ENCODE results near the gene MGMT. TPM values are rescaled to one million over a fixed set of nuclear protein-coding genes. Genes with fewer than 3 reads are reported as not detected.

MGMT gene
- total RNA-seq, 1 donor from 2014 or later: 20.8 TPM

- no peak for TF ChIP-seq CTCF (IDR thresholded peaks at IDR 0.05)
- Mint-ChIP-seq H3K9me3 (ENCODE audit: unreplicated experiment) (peaks cover 23% of the 10 kb centered on the region), H3K4me3 (ENCODE audit: unreplicated experiment) (no peak overlapping the region), H3K36me3 (ENCODE audit: unreplicated experiment) (peaks cover 4% of the 10 kb centered on the region), H3K27ac (ENCODE audit: unreplicated experiment) (no peak overlapping the region), H3K27me3 (ENCODE audit: unreplicated experiment) (no peaks in the 10 kb centered on the region), H3K4me1 (ENCODE audit: unreplicated experiment) (no peaks in the 10 kb centered on the region)
- DNase-seq (ENCODE audit: extremely low spot score, unreplicated experiment): peak; percentile 78
Observed at GRCh38 chr10:129772468-129773358, 305.7 kb downstream of the MGMT start.

GRCh38 chr10:129773359-129773990 lies 306.4 kb downstream of the MGMT start:
- H3K9me3 Mint-ChIP-seq (ENCODE audit: unreplicated experiment): peaks cover 25% of the 10 kb centered on the region
- peak; percentile 77 for DNase-seq (ENCODE audit: extremely low spot score, unreplicated experiment)

GRCh38 chr10:129774082-129774735 lies 307.2 kb downstream of the MGMT start:
- no peak for TF ChIP-seq CTCF (IDR thresholded peaks at IDR 0.05)
- Mint-ChIP-seq H3K27me3 (ENCODE audit: unreplicated experiment) (no peaks in the 10 kb centered on the region), H3K9me3 (ENCODE audit: unreplicated experiment) (peaks cover 25% of the 10 kb centered on the region), H3K4me3 (ENCODE audit: unreplicated experiment) (no peak overlapping the region), H3K36me3 (ENCODE audit: unreplicated experiment) (peaks cover 2% of the 10 kb centered on the region), H3K4me1 (ENCODE audit: unreplicated experiment) (no peaks in the 10 kb centered on the region), H3K27ac (ENCODE audit: unreplicated experiment) (no peak overlapping the region)
- peak; percentile 78 for DNase-seq (ENCODE audit: extremely low spot score, unreplicated experiment)

More at GRCh38 chr10:129773359-129773990, 306.4 kb downstream of the MGMT start:
- Mint-ChIP-seq H3K27me3 (ENCODE audit: unreplicated experiment) (no peaks in the 10 kb centered on the region), H3K4me3 (ENCODE audit: unreplicated experiment) (no peak overlapping the region), H3K36me3 (ENCODE audit: unreplicated experiment) (peaks cover 4% of the 10 kb centered on the region), H3K27ac (ENCODE audit: unreplicated experiment) (no peak overlapping the region), H3K4me1 (ENCODE audit: unreplicated experiment) (no peaks in the 10 kb centered on the region)
- TF ChIP-seq CTCF (IDR thresholded peaks at IDR 0.05): no peak

GRCh38 chr10:129774736-129775401 lies 307.8 kb downstream of the MGMT start:
- no peaks in the 10 kb centered on the region for H3K27me3 Mint-ChIP-seq (ENCODE audit: unreplicated experiment)

More at GRCh38 chr10:129774736-129775401, 307.8 kb downstream of the MGMT start:
- DNase-seq (ENCODE audit: extremely low spot score, unreplicated experiment): peak; percentile 73
- no peak for TF ChIP-seq CTCF (IDR thresholded peaks at IDR 0.05)
- peaks cover 25% of the 10 kb centered on the region for H3K9me3 Mint-ChIP-seq (ENCODE audit: unreplicated experiment)
- no peaks in the 10 kb centered on the region for H3K36me3 Mint-ChIP-seq (ENCODE audit: unreplicated experiment)
- H3K4me1 Mint-ChIP-seq (ENCODE audit: unreplicated experiment): no peaks in the 10 kb centered on the region
- H3K4me3 Mint-ChIP-seq (ENCODE audit: unreplicated experiment): no peak overlapping the region
- no peak overlapping the region for H3K27ac Mint-ChIP-seq (ENCODE audit: unreplicated experiment)
